T-helper 17 cell (primary cell): ENCODE results near the gene PKP4. TPM values are rescaled to one million over a fixed set of nuclear protein-coding genes. Genes with fewer than 3 reads are reported as not detected.

Experiments
- ATAC-seq: fragments of 150-1000 bp; cut with Tn5 transposase; 2 replicates; pipeline ENCODE4 v1.10.0; 2021; ENCODE audit warnings: mild to moderate bottlenecking, moderate library complexity
- DNase-seq, 3 donors: peaks; one replicate each; pipeline versions ENCODE4 v3.0.0 to v3.0.0-alpha.2; 2020 to 2021
- H3K9me3 ChIP-seq: one replicate; pipeline ENCODE4 v1.7.0; 2013; ENCODE audit warnings: low read length, mild to moderate bottlenecking; ENCODE audit not compliant: control insufficient read depth, poor library complexity, severe bottlenecking
- H3K27ac Mint-ChIP-seq: one replicate; pipeline ENCODE4 v1.8.0; 2022; ENCODE audit warnings: mild to moderate bottlenecking, moderate library complexity, mixed read lengths
- H3K27me3 Mint-ChIP-seq: one replicate; pipeline ENCODE4 v1.8.0; 2022; ENCODE audit warnings: mixed read lengths
- H3K36me3 Mint-ChIP-seq: one replicate; pipeline ENCODE4 v1.8.0; 2022; ENCODE audit warnings: low read depth, mixed read lengths
- H3K4me1 Mint-ChIP-seq: one replicate; pipeline ENCODE4 v1.8.0; 2022; ENCODE audit warnings: mild to moderate bottlenecking, mixed read lengths
- H3K4me3 Mint-ChIP-seq: one replicate; pipeline ENCODE4 v1.8.0; 2022; ENCODE audit warnings: mild to moderate bottlenecking, moderate library complexity, mixed read lengths
- total RNA-seq, 4 donors: library from RNA in 2 of 4; stranded (reverse) in 2 of 4; gene quantifications; one replicate each; pipeline ENCODE4 v1.2.3 and lab custom pipeline; 2022 to 2026

Gene PKP4
- total RNA-seq, 2 donors from 2014 or later: 26.6 to 28.9 TPM

DNA sequence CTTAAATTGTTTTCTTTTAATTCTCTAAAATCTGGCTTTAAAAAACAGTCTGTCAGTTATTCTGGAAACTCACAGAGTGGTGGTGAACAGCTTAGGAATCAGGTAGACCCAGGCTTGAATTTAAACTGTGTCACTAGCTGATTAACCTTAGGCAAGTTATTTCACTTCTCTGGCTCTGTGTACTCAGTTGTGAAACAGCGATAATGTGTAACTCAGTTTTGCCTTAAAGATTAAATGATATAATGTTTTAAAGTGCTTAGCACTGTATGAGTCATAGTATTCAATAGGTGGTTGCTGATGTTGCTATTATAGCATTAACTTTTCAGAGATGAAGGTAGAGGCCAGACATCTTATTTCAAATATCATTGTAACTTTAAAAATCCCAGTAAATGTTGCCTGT lies 40.7 kb downstream of the PKP4 start:
- H3K36me3 Mint-ChIP-seq: peaks cover 2% of the 10 kb centered on the region
- H3K9me3 ChIP-seq: no peaks in the 10 kb centered on the region
- H3K4me3 Mint-ChIP-seq: no peak overlapping the region
- no peaks in the 10 kb centered on the region for H3K27me3 Mint-ChIP-seq
- H3K4me1 Mint-ChIP-seq: peaks cover 17% of the 10 kb centered on the region
- ATAC-seq (no peak), DNase-seq (no peak)
- H3K27ac Mint-ChIP-seq: peak overlapping the region; percentile 21

DNA sequence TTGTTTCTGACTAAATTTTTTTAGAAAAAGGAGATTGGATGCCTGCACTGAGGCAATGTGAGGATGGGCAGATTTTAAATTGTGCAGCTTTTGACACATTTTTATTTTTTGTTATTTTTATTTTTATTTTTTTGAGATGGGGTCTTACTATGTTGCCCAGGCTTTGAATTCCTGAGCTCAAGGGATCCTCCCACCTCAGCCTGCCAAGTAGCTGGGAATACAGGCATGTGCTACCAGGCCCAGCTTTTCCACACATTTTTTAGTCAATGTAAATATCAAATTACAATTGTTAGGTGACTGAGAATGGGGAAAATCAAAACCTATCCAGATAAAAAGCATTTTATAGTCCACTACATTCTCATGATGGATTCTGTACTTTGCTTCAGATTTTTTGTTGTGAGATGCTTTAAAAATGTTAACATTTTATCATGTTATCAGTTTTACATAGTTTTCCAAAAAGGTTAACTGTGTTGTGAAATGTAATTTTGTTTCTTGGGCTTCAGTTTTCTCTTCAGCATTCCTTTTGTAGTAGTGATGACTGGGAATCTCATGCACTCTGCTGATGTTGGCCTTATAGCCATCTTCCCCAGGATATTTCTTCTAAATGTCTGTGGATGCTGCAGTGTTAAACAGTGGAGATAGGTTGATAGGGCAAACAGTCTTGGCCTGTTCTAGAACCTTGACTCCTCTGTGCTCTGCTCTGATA lies 41.4 kb downstream of the PKP4 start:
- no peaks in the 10 kb centered on the region for H3K9me3 ChIP-seq
- Mint-ChIP-seq H3K4me3 (no peak overlapping the region), H3K36me3 (no peaks in the 10 kb centered on the region), H3K27ac (peak overlapping the region; percentile 81), H3K4me1 (peaks cover 15% of the 10 kb centered on the region), H3K27me3 (no peaks in the 10 kb centered on the region)
- ATAC-seq (no peak), DNase-seq (no peak)

DNA sequence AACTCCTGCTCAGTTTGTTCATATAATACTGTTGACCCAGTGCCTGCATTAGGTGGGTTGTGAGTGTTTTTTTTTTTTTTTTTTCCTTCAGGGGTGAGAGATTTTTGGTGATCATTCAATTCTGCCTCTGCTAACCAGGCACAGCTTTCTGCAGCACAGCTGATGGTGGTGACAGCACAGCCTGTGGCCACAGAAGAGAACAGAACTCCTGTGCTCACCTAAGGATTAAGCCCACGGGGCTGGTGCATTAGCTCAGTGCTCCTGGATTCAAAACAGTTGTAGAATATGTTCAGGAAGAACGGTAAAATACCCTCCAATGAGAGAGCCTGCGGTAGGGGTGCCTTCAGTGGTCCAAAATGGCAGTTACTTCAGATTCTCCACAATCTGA lies 42.0 kb downstream of the PKP4 start:
- DNase-seq: no peak
- peaks cover 12% of the 10 kb centered on the region for H3K4me1 Mint-ChIP-seq
- no peaks in the 10 kb centered on the region for H3K27me3 Mint-ChIP-seq
- H3K4me3 Mint-ChIP-seq: no peak overlapping the region
- H3K27ac Mint-ChIP-seq: peak overlapping the region; percentile 81
- no peaks in the 10 kb centered on the region for H3K36me3 Mint-ChIP-seq
- no peak for ATAC-seq
- H3K9me3 ChIP-seq: no peaks in the 10 kb centered on the region

DNA sequence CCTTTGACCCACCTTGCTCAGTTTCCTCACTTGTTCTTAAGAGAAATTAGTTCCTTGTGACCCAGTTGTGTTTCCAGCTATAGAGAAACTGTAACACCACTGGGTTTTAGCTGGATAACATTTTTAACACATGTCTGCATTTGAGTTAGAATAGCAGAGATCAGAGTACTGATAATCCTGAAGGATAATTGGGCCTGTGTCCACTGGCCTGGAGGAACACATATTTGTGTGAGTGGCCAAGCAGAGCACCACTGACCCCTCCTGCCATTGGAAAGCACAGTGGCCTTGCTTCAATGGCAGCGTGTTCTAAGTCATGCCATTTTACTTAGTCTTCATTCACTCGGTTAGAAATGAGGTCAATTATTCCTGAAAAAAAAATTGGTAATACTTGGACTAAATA lies 42.6 kb downstream of the PKP4 start:
- Mint-ChIP-seq H3K27me3 (no peaks in the 10 kb centered on the region), H3K4me1 (peaks cover 10% of the 10 kb centered on the region), H3K36me3 (no peaks in the 10 kb centered on the region), H3K27ac (no peak overlapping the region), H3K4me3 (no peak overlapping the region)
- H3K9me3 ChIP-seq: no peaks in the 10 kb centered on the region
- ATAC-seq: no peak
- DNase-seq: no peak

DNA sequence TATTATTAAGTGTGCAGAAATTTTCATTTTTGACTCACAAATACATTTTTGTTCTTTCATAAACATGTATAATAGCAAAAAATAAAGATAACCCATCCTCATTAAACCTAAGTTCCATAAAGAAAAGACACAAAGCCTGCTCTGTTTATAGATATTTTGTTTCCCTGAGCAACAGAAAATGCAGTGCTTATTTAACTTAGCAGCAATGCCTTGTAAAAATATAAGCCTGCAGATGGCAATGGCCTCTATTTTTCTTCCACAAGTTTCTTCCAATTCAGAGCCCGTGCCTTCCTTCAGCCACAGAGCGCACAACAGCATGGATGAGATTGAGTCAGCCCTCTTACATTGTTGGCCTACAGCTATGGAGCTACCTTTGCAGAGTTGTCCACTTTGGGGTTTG lies 43.6 kb downstream of the PKP4 start:
- no peak for DNase-seq
- H3K27me3 Mint-ChIP-seq: no peaks in the 10 kb centered on the region
- no peak for ATAC-seq
- no peaks in the 10 kb centered on the region for H3K9me3 ChIP-seq
- no peak overlapping the region for H3K4me3 Mint-ChIP-seq
- no peaks in the 10 kb centered on the region for H3K36me3 Mint-ChIP-seq
- H3K27ac Mint-ChIP-seq: no peak overlapping the region
- H3K4me1 Mint-ChIP-seq: peaks cover 11% of the 10 kb centered on the region

DNA sequence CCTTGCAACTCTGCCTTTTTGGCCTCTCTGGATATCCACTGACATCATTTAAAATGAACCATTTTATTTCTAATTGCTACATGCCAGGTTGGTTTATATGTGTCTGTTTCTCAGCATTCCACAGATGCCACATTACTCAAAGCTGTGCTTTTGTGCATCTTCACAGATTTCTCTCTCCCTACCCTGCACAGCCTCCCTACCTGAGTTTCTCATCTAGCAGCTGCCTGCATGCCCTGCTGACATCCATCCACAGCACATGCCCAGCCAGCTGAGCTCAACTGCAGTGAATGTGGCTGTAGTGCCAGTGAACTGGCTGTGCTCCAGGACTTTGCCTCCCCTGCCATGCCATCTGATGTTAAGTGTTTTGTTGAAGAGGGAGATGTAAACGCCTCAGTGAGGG lies 44.5 kb downstream of the PKP4 start:
- H3K9me3 ChIP-seq: no peaks in the 10 kb centered on the region
- Mint-ChIP-seq H3K27me3 (no peaks in the 10 kb centered on the region), H3K4me3 (no peak overlapping the region), H3K27ac (no peak overlapping the region), H3K4me1 (peaks cover 14% of the 10 kb centered on the region), H3K36me3 (no peaks in the 10 kb centered on the region)
- ATAC-seq (no peak), DNase-seq (no peak)

DNA sequence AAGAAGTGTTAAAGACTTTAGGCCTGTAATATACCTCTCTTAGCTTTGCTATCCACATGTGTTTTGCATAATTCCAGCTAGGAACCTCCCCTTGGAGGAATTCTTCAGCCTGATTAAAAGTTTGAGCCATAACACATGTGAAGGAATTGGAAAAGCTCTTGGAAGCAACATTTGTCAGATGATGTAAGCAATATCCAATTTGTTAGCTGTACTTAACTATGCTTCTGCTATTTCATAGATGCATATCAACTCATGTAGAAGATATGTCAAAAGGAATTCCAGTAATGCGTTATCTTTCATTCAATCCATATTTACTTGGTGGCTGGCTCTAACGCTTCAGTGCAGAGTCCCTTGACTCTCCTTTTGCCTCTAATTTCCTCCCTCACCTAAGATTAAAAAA lies 46.2 kb downstream of the PKP4 start:
- H3K36me3 Mint-ChIP-seq: no peaks in the 10 kb centered on the region
- no peak overlapping the region for H3K27ac Mint-ChIP-seq
- H3K27me3 Mint-ChIP-seq: no peaks in the 10 kb centered on the region
- ATAC-seq: no peak
- H3K9me3 ChIP-seq: no peaks in the 10 kb centered on the region
- H3K4me3 Mint-ChIP-seq: no peak overlapping the region
- DNase-seq: no peak
- H3K4me1 Mint-ChIP-seq: peaks cover 16% of the 10 kb centered on the region

DNA sequence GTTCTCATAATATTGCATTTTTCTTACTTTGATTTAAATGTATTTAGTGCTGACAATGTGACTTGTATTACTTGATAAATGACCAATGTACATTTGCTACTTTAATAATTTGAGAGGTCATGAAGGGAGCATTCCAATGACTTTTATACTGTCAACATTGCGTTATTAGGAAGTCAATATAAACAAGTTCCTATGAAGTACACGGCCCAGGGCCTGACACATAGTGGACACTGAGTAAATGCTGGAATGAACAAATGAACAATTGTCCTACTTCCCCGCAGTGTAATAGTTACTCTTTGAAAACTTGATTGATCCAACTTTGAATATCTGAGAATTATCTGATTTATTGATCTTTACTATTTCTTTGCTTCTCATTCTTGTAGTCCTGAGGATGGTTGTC lies 47.3 kb downstream of the PKP4 start:
- H3K9me3 ChIP-seq: no peaks in the 10 kb centered on the region
- H3K27ac Mint-ChIP-seq: no peak overlapping the region
- H3K27me3 Mint-ChIP-seq: no peaks in the 10 kb centered on the region
- ATAC-seq: no peak
- no peaks in the 10 kb centered on the region for H3K36me3 Mint-ChIP-seq
- peaks cover 16% of the 10 kb centered on the region for H3K4me1 Mint-ChIP-seq
- no peak overlapping the region for H3K4me3 Mint-ChIP-seq
- no peak for DNase-seq

DNA sequence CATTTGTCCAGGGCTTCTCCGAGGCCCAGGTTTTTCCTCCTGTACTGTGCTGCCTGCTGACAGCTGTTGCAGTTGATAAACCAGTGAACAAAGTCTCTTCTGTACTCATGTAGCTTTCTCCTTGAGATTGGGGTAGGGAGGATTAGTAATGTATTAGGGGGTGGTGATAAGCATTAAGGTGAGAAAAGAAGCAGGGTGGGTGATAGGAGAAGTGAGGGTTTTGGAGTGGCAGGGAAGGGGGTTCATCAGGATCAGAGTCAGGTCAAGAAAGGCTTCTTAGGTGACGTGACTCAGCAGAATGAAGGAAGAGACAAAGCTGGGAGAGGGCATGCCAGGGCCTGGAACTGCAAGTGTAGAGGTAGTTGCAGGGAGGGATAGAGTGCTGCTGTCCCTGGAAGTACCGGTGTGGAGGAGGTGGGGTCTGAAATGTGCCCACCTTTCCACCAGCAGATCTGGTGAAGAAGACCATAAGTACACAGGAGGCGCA lies 48.7 kb downstream of the PKP4 start:
- no peaks in the 10 kb centered on the region for H3K27me3 Mint-ChIP-seq
- no peaks in the 10 kb centered on the region for H3K36me3 Mint-ChIP-seq
- ATAC-seq (no peak), DNase-seq (no peak)
- H3K4me3 Mint-ChIP-seq: no peak overlapping the region
- peaks cover 13% of the 10 kb centered on the region for H3K4me1 Mint-ChIP-seq
- no peak overlapping the region for H3K27ac Mint-ChIP-seq
- H3K9me3 ChIP-seq: no peaks in the 10 kb centered on the region

DNA sequence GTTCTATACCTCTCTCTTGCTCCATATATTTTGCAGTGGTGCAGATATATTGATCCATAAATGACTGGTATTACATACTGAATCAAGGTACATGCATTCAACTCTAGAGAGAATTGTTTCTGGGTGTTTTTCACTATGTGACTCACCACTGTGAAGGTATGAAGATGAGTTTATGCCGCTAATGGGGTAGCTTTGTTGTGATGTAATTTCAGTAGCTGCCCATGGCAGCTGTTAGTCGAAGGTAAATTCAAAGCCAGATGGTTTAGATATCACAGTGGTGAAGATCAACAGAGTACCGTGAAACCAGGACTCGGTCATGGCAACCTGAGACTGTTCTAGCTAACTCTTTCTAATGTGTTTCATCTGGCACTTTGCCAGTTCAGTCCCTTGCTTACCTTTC lies 50.4 kb downstream of the PKP4 start:
- Mint-ChIP-seq H3K27ac (peak overlapping the region; percentile 39), H3K4me3 (no peak overlapping the region), H3K27me3 (no peaks in the 10 kb centered on the region), H3K36me3 (no peaks in the 10 kb centered on the region), H3K4me1 (peaks cover 13% of the 10 kb centered on the region)
- DNase-seq (no peak), ATAC-seq (no peak)
- no peaks in the 10 kb centered on the region for H3K9me3 ChIP-seq

DNA sequence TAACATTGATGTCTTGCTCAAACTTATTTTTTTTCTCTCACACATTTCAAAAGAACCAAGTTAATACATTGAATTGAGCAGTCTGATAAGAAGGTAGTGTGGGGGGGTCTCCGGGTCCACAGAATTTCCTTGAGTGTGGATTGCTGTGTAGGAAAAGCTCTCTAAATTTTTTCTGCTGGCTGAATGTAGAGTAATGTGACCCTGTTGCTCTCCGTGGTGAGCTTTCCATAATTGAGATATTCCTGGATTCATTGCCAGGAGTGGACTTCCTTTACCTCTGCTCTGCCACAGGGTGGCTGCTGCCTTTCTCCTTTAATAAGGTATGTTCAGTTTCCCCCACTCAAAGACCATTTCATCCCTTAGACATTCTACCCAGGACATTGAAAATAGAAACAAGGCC lies 50.9 kb downstream of the PKP4 start:
- H3K9me3 ChIP-seq: no peaks in the 10 kb centered on the region
- DNase-seq (no peak), ATAC-seq (no peak)
- Mint-ChIP-seq H3K27me3 (no peaks in the 10 kb centered on the region), H3K4me3 (no peak overlapping the region), H3K36me3 (no peaks in the 10 kb centered on the region), H3K27ac (no peak overlapping the region), H3K4me1 (peaks cover 13% of the 10 kb centered on the region)

DNA sequence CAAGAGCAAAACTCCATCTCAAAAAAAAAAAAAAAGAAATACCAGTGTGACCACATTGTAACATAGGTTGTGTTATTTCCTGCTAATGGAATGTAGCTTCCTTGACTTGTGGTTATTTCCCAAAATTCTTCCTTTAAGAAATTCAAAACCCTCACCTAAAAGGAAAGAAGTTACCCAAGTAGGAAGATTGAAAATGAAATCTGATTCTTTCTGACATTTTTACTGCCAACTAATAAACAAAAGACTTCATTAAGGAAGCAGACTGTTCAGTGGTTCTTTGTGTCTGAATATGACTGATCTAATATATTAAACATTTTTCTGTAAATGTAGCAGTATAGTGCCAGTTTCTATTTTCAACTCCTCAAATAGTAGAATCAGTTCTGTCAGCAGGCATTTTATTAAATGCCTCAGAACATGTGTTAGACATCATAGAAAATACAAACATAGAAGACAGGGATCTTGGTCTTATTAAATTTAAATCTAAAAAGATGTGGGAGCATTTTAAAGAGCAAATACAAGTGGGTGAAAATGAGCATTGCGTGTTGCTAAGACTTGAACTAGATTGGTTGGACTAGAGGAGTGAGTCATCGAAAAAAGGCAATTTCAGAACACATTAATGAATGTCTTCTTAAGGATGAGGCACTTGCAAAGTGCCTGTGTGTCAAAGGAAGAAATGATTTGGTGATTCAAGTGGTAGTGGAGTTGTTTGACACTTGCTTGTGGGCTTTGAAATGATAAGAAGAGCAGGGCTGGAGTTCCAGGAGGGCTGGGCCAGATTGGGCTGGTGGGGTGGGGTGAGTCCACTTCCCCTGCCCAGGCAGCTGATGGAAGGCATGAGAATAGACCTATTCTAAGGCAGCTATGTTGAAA lies 53.4 kb downstream of the PKP4 start:
- Mint-ChIP-seq H3K4me3 (no peak overlapping the region), H3K36me3 (peaks cover 2% of the 10 kb centered on the region), H3K4me1 (peaks cover 16% of the 10 kb centered on the region), H3K27me3 (no peaks in the 10 kb centered on the region), H3K27ac (no peak overlapping the region)
- DNase-seq (no peak), ATAC-seq (no peak)
- no peaks in the 10 kb centered on the region for H3K9me3 ChIP-seq

DNA sequence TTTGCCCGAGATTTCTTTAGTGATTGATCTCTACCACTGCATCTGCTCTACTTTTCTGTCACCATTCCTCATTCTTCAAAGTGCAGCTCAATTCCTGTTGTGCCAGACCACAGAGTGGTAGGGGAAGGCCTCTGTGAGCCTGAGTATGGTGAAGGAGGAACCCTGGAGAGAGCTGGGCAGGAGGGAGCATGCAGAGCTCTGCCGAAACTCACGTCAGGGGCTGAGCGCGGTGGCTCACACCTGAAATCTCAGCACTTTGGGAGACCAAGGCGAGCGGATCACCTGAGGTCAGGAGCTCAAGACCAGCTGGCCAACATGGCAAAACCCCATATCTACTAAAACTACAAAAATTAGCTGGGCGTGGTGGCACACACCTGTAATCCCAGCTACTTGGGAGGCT lies 54.1 kb downstream of the PKP4 start:
- H3K4me3 Mint-ChIP-seq: no peak overlapping the region
- peaks cover 11% of the 10 kb centered on the region for H3K4me1 Mint-ChIP-seq
- H3K27me3 Mint-ChIP-seq: no peaks in the 10 kb centered on the region
- ATAC-seq (no peak), DNase-seq (no peak)
- no peak overlapping the region for H3K27ac Mint-ChIP-seq
- peaks cover 2% of the 10 kb centered on the region for H3K36me3 Mint-ChIP-seq
- H3K9me3 ChIP-seq: no peaks in the 10 kb centered on the region

DNA sequence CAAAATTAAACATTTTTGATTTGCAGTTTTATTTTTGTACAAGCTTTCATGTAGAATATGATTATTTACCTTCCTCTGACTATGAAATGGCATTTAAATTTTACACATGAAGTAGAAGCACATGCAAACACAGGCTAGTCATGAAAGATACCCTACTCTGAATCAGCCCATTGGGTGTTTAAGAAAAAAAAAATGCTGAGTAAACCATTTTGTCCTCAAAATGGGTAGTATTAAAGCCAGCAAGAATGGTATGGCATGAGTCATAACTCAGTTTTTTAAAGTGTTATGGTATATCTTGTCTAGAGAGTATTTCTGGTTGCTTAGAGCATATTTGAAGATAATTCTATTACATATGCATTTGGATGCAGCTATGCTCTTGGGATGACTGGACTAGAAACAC lies 55.0 kb downstream of the PKP4 start:
- DNase-seq (no peak), ATAC-seq (no peak)

More for the DNA sequence above, 55.0 kb downstream of the PKP4 start:
- no peak overlapping the region for H3K27ac Mint-ChIP-seq
- H3K27me3 Mint-ChIP-seq: no peaks in the 10 kb centered on the region
- peaks cover 11% of the 10 kb centered on the region for H3K4me1 Mint-ChIP-seq
- peaks cover 2% of the 10 kb centered on the region for H3K36me3 Mint-ChIP-seq
- H3K9me3 ChIP-seq: no peaks in the 10 kb centered on the region
- H3K4me3 Mint-ChIP-seq: no peak overlapping the region
